ENCODE data around the gene TECR. TPM values are rescaled to one million over a fixed set of nuclear protein-coding genes. Genes with fewer than 3 reads are reported as not detected.
A peak's percentile ranks its signal among the peaks of the same experiment; 100 is the strongest.

Gene TECR
- total RNA-seq, 1 donor from 2014 or later, result 123 TPM

GRCh38 chr19:14553042-14553938 is 23.9 kb downstream of the TECR start:
- Histone ChIP-seq H3K36me3 (no peaks in the 10 kb centered on the region), H3K4me3 (no peak overlapping the region), H3K4me1 (peaks cover 15% of the 10 kb centered on the region), H3K9me3 (no peaks in the 10 kb centered on the region), H3K27me3 (no peaks in the 10 kb centered on the region), H3K27ac (no peak overlapping the region)
- no peak for TF ChIP-seq CTCF (IDR thresholded peaks at IDR 0.05)
- intact Hi-C loops (cut with DNase I), result no loop called here
- ATAC-seq (no peak), DNase-seq (no peak)

GRCh38 chr19:14553939-14554243 is 24.5 kb downstream of the TECR start:
- intact Hi-C loops (cut with DNase I), result no loop called here
- H3K9me3 ChIP-seq, result no peaks in the 10 kb centered on the region
- ATAC-seq (no peak), DNase-seq (no peak)
- TF ChIP-seq CTCF (IDR thresholded peaks at IDR 0.05), result no peak
- H3K4me3 ChIP-seq, result no peak overlapping the region
- no peak overlapping the region for H3K27ac ChIP-seq
- no peaks in the 10 kb centered on the region for H3K36me3 ChIP-seq
- H3K27me3 ChIP-seq, result no peaks in the 10 kb centered on the region
- H3K4me1 ChIP-seq, result peaks cover 15% of the 10 kb centered on the region

GRCh38 chr19:14554382-14554812 is 25.0 kb downstream of the TECR start:
- Histone ChIP-seq H3K27me3 (no peaks in the 10 kb centered on the region), H3K36me3 (no peaks in the 10 kb centered on the region), H3K9me3 (no peaks in the 10 kb centered on the region), H3K4me3 (no peak overlapping the region), H3K4me1 (peaks cover 15% of the 10 kb centered on the region), H3K27ac (no peak overlapping the region)
- intact Hi-C loops (cut with DNase I), result no loop called here
- no peak for DNase-seq
- TF ChIP-seq CTCF (IDR thresholded peaks at IDR 0.05), result no peak
- ATAC-seq, result peak; percentile 26

- no peaks in the 10 kb centered on the region for H3K9me3 ChIP-seq
- ATAC-seq (no peak), DNase-seq (no peak)
- intact Hi-C loops (cut with DNase I), result no loop called here
- H3K27ac ChIP-seq, result no peak overlapping the region
- H3K36me3 ChIP-seq, result no peaks in the 10 kb centered on the region
- H3K4me3 ChIP-seq, result peak overlapping the region; percentile 0
- TF ChIP-seq CTCF (IDR thresholded peaks at IDR 0.05), result no peak
- H3K4me1 ChIP-seq, result peaks cover 15% of the 10 kb centered on the region
- no peaks in the 10 kb centered on the region for H3K27me3 ChIP-seq
Observed at GRCh38 chr19:14555918-14556661, 26.7 kb downstream of the TECR start.

GRCh38 chr19:14556662-14557188 is 27.3 kb downstream of the TECR start:
- TF ChIP-seq CTCF (IDR thresholded peaks at IDR 0.05), result peak; percentile 97
- ATAC-seq (peak; percentile 92), DNase-seq (peak; percentile 88)
- intact Hi-C loops (cut with DNase I), result no loop called here
- Histone ChIP-seq H3K4me1 (peaks cover 11% of the 10 kb centered on the region), H3K27ac (no peak overlapping the region), H3K4me3 (peak overlapping the region; percentile 0), H3K27me3 (no peaks in the 10 kb centered on the region), H3K36me3 (no peaks in the 10 kb centered on the region), H3K9me3 (no peaks in the 10 kb centered on the region)
